ENCODE measurements around the gene ZNF232.
"Not testable (repeated sequence)": the region's sequence is repeated elsewhere in the genome, so short reads cannot be mapped to it uniquely, and the experiment has no call there.

The ZNF232 gene

DNA sequence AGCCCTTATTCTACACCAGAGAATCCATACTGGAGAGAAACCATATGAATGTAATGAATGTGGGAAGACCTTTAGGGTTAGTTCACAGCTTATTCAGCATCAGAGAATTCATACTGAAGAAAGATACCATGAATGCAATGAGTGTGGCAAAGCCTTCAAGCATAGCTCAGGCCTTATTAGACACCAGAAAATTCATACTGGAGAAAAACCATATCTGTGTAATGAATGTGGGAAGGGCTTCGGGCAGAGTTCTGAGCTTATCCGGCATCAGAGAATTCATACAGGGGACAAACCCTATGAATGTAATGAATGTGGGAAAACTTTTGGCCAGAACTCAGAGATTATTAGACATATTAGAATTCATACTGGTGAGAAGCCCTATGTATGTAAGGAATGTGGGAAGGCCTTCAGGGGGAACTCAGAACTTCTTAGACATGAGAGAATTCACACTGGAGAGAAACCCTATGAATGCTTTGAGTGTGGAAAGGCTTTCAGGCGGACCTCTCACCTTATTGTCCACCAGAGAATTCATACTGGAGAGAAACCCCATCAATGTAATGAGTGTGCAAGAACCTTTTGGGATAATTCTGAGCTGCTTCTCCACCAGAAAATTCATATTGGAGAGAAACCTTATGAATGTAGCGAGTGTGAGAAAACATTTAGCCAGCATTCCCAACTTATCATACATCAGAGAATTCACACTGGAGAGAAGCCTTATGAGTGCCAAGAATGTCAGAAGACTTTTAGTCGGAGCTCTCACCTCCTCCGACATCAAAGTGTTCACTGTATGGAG lies 19.3 kb downstream of the ZNF232 start:
- no peak for DNase-seq

DNA sequence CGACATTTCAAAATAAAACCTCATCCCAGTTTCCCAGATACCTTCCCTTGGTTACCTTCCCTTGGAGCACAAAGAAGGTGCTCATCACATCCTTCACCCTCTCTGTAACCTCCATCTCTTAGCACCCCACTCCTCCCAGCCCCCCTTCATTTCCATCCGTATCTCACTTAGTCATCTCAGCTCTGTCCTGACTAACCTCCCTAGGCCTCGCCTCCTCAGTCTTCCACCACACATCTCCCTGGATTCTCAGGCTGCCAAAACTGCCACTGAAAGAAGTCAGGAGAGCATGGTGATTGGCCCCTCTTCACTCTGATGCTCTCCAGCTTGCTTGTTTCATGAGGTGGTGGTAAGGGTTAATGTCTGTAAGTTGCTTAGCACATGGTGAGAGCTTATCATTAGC lies 31.1 kb downstream of the ZNF232 start:
- no peak for DNase-seq

DNA sequence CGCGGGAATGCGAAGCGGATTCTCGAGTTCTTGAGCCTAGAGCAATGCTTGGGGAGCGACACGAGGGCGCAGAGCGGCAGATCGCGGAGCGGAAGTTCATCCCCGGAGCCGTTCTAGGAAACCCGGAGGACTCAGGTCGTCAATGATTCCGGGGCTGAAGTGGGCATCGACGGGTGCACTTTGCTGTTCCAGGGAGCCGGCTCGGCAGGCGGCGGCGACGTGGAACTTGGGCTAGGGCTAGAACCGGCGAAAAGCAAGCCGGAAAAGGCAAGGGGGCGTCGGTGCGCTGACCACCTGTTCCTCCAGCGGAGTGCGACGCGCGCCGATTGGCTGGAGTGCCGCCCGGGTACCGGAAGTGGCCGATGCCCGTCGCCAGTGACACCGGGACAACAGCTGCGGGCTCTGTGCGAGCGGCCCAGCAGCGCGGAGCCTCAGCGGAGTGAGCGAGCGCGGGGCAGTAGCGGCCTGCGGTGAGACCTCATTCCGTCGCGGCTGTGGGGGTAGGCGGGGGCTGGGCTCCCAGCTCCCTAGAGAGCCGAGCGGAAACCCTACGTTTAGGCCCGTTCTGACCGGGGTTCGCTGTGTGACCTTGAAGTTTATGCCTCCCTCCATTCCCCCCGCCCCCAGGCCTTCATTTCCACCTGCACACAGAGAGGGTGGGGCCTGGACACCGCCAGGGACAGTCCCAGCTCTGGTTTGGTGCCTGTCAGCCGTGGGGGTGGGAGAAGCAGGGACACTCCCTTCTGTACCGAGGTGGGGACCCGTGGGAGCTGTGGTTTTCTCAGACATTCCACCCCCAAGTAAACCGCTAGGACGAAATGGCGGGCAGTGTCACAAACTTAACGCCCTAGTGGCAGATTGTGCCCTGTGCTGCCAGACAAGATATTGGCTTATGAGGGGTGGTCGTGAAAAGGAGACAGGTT lies 33.3 kb downstream of the ZNF232 start, which contains the start of gene ZFP3:
Gene ZFP3, plus strand, starts transcription at position 362 of the 923 bp plus-strand sequence. CDS start 13,038 bp downstream, outside the sequence.
- peak; percentile 71 for DNase-seq

DNA sequence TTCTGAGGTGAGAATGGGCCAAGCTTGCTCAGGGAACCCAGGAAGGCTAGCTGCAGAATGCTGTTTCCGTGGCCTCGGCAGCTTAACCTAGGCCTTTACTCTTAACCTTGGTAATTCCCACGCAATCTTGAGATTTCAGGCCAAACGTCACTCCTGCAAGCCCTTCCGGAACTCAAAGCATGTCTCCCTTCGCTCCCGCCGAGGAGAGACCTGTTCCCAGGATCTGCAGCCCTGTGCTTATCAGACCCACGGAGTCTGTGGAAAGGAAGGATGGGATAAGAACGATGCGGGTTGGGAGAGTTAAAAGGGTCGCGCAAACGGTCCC lies 33.9 kb downstream of the ZNF232 start:
- no peak for DNase-seq

DNA sequence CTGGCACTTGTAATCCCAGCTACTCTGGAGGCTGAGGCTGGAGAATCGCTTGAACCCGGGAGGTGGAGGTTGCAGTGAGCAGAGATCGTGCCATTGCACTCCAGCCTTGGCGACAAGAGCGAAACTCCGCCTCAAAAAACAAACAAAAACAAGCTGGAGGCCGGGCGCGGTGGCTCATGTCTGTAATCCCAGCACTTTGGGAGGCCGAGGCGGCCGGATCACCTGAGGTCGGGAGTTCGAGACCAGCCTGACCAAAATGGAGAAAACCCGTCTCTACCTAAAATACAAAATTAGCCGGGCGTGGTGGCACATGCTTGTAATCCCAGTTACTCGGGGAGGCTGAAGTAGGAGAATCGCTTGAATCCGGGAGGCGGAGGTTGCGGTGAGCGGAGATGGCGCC lies 34.4 kb downstream of the ZNF232 start:
- not testable (repeated sequence) for DNase-seq

DNA sequence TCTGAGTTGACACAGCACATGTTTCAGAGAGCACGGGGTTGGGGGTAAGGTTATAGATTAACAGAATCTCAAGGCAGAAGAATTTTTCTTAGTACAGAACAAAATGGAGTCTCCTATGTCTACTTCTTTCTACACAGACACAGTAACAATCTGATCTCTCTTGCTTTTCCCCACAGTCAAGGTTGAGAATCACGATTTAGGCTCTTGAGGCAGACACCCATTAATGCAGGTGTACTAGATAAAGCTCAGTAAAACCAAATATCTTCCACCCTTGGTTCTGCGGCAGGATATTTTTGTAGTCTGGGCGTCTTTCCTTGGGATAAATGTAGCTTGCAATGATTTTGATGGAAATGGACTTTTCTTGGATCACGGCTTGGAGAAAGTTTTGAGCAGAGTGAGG lies 36.2 kb downstream of the ZNF232 start:
- DNase-seq = not testable (repeated sequence)

DNA sequence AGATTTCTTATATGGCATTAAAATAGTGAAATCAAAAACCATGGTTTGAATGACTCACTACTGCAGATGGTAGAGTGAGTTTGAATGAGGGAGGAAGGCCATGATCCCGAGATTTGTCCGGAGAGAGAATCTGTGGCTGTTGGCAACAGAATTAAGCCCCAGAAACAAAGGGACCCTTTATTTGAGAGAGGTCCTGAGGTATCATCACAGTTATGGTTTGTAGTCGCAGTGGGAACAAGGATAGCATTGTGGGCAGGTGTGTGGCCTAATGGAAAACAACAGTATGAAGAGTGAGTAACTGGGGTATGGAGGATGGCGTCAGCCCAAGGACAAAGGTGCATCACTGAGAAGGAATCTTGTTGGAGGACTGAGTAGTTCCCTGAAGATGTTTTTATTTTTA lies 42.0 kb downstream of the ZNF232 start:
- DNase-seq = no peak

DNA sequence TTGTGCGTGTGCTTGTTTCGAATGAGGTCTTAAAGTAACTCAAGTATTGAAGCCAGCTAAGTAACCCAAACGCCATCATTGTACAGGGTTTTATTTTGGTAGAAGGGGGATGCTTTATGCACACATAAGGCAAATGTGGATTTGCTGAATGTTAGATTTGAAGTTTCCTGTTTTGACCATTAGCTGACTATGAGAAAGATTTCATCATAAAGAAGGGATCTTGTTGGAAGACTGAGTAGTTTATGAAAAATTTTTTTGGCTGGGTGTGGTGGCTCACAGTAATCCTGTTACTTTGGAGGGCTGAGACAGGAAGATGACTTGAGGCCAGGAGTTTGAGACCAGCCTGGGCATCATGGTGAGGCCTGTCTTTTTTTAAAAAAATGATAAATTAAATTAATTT lies 43.4 kb downstream of the ZNF232 start:
- DNase-seq = no peak

DNA sequence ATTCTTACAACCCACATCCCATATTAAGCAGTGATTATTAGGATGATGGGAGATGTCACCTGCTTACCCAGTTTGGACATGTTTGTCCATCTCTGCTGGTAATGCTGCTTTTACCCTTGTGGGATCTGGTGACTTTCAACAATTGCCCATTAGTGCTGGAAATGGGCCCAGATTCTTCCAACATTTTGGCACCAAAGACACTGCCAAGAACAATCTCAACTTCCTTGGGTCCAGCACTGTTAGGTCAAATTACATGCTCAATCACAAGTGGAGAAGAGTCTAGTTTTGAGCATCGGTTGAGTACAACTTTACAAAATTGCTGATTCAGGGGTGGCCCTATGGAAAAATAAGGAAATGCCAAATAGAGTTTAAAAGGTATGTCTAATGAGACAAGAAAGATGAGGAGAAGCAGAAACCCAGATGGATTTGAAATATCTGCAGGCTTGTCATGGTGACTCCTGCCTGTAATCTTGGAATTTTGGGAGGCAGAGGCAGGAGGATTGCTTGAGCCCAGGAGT lies 46.4 kb downstream of the ZNF232 start:
- DNase-seq = no peak

All from NCI-H1694 treated with DMSO at 0.1 percent for 48 hours (cell line).